ENCODE data around the gene SETMAR.
A peak's percentile ranks its signal among the peaks of the same experiment; 100 is the strongest.
"Not testable (repeated sequence)": the region's sequence is repeated elsewhere in the genome, so short reads cannot be mapped to it uniquely, and the experiment has no call there.

SETMAR gene

GRCh38 chr3:4303187-4304123, at the start of gene SETMAR:
Gene SETMAR, plus strand, starts transcription at chr3:4303369. Its CDS starts 2 bp downstream, at chr3:4303371.
- peak; percentile 96 for DNase-seq

GRCh38 chr3:4261406-4261805, 41.8 kb upstream of the SETMAR start:
- no peak for DNase-seq

- DNase-seq: peak; percentile 19
These were observed 39.1 kb upstream of the SETMAR start for GRCh38 chr3:4264040-4264439.

DNA sequence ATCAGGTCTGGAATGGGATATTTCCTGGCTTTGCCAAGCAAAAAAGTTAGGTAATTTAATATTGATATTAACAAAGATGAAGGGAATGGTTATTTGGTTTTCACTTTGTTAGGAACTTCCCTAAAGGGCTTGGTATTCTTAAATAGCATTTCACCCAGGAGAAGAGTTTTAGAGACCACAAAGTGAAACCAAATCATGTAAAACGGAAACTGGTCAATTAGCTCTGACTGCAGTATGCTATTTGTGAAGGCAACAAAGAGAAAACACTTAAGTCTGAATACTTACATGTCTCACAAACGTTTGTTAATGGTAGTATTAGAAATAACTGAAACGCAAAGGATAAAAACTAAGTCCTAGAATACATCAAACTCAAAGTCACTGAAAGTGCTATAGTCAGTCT, 32.4 kb upstream of the SETMAR start:
- DNase-seq: peak; percentile 46

DNA sequence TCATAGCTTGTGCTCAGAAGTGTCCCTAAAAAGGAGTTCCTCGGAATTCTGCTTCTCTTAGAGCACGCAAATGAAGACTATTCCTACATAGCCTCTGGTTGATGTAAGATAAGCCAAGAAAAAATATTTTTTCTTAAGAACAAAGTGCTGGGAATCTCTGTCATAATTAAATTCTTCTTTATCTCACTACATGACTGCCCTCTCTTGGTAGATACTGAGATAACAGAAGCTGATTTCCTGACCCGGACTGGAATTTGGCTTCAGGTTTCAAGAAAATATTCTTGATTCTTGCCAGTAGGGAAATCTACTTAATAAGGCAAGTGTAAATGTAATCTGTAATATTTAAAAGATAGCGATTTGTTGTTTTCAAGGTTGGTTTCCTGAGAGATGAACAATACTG, 31.3 kb upstream of the SETMAR start:
- peak; percentile 76 for DNase-seq

- DNase-seq: no peak
These were observed 23.6 kb upstream of the SETMAR start for GRCh38 chr3:4279516-4280105.

- no peak for DNase-seq
These were observed 21.2 kb upstream of the SETMAR start for GRCh38 chr3:4281991-4282390.

GRCh38 chr3:4284865-4285264, 18.3 kb upstream of the SETMAR start:
- DNase-seq: no peak

GRCh38 chr3:4289044-4289443, 14.1 kb upstream of the SETMAR start:
- DNase-seq: no peak

DNA sequence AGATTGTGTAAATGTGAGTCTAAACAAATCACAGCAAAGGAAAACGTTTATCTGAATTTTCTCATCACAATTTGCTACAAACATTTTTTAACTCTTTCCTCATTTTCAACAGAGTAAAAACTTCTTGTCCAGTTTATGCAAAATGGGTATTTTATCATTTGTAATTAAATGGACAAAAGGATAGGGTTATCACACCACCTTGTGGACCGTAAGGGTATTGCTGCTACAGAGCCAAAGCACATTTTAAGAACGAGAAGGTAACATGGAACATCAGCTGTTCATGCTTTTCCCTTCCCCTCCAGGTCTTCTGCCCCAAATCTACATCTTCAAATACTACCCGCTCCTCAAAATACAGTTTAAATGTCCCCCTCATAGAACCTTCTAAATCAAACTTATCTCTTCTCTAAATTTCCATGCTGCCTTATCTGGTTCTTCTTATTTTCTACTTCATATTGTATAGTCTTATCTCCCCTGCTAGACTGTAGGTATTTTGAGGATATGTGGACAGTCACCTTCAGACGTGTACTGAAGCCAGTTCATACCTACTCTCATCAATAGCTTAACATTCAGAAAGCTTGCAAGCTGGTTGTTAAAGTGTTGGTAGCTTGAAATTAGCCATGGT, 12.8 kb upstream of the SETMAR start:
- DNase-seq: peak; percentile 84

GRCh38 chr3:4292301-4292700, 10.9 kb upstream of the SETMAR start:
- DNase-seq: no peak

DNA sequence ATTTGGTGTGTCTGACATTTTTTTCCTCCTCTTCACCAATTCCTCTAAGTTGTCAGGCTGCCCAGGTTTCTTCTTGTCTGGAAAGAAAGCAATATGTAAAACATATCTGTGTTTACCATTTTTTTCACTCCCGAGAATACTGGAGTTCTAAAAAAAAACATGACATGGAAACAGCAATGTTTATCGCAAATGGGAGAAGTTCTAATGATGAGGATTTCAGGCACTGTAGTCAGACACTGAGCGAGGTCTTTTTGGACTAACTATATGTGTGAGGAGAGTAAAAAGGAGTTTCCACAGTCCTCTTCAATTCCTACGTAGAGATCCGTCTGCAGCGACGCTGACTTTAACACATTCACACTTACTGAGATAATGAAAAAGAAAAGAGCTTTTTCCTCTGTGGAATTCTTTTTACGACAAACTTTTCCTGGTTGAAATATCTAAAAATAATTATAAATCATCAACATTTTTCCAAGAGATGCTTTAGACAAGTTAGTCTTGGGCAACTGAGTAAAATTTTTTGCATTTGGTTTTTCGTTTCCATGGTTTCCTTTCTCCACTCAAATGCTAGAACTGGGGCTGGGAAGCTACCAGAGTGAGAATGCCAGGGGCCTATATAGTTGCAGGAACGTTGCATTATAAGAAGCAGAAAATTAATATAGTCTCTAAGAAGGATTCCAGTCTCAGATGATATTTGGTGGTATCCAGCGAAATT, 8.4 kb upstream of the SETMAR start:
- DNase-seq: no peak

GRCh38 chr3:4296454-4296853, 6.7 kb upstream of the SETMAR start:
- DNase-seq: not testable (repeated sequence)

DNA sequence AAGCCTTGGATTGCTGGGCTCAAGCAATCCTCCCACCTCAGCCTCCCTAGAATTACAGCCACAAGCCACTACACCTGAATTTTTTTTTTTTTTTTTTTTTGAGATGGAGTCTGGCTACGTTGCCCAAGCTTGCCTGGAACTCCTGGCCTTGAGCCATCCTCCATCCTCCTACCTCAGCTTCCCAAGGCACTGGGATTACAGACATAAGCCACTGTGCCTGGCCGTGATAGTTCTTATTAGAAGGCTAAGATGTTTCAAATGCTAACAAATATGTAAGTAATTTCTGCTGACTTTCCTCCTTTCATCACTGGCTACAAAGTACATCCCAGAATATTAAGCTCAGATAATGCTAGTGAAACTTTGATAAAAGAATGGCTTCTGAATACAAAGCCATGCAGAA, 5.7 kb upstream of the SETMAR start:
- DNase-seq: no peak

GRCh38 chr3:4302747-4303146, 422 bp upstream of the SETMAR start:
- DNase-seq: no peak

DNA sequence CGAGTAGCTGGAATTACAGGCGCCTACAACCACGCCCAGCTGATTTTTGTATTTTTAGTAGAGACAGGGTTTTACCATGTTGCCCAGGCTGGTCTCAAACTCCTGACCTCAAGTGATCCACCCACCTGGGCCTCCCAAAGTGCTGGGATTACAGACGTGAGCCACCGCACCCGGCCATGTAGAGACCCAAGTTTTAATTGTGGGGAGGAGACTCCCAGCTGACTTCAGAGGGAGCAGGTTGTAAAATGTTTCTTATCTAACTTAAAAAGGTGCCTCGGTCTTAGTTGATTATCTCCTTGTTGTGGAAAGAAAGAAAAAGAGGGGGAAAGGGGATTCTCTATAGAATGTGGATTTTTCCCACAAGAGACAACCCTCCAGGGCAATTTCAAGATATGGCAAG, 2.0 kb downstream of the SETMAR start:
- not testable (repeated sequence) for DNase-seq

DNA sequence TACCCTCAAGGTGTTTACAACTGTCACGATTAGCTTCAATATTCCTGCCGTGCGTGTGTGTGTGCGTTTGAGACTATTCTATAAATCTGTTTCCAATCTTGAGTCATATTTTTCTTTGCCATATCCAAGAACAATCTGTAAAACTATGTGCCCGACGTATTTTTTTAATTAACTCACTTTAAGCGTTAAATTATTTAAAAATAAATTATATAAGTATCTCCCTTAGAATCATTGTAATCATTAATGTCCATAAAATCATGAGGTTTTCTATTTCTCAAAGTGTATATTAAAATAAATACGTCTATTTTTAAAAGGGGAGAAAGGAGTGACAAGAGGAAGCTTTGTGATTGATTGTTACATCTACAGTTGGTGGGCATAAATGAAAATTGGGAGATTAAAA, 2.9 kb downstream of the SETMAR start:
- DNase-seq: no peak

DNA sequence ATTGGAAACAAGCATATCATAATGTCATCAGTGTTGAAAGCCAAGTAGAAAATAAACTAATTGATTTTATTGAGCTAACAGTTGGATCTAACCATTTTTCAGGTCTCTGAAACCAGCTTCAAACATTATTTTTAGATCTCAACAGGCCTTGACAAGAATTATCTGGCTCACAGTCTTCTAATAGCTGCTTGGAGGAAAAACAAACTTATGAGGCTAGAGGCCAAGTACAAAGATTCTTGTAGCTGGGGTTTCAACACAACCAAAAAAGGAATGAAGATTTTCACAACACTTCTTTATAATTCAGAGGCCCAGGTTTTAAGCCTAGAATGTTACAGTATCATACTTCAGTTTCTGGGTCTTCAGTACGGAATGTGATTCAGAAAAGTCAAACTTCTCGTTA, 3.7 kb downstream of the SETMAR start:
- DNase-seq: no peak

DNA sequence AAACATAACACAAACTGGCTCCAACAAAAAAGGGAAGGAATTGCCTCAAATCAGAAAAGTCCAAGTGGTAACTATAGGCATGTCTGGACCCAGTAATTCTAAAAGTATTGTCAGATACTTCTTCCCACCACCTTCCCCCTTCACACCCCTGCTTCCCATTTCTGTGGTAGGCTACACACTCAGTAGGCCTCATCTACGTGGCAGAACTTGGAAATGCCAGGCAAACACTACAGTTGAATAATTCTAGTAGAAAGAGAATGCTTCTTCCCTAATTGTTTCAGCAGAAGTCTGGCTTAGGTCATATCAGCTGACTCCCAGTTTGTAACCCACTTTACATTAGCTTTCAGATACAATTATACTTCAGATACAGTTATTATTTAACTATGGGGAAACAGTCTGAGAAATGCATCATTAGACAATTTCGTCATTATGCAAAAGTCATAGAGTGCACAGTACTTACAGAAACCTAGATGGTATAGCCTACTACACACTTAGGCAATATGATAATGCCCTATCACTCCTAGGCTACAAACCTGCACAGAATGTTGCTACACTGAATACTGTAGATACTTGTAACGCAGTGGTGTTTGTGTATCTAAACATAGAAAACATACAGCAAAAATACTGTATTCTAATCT, 6.4 kb downstream of the SETMAR start:
- DNase-seq: no peak

GRCh38 chr3:4310971-4311370, 7.8 kb downstream of the SETMAR start:
- peak; percentile 27 for DNase-seq

GRCh38 chr3:4311496-4311895, 8.3 kb downstream of the SETMAR start:
- DNase-seq: no peak

- DNase-seq: no peak
These were observed 10.6 kb downstream of the SETMAR start for GRCh38 chr3:4313606-4314293.
